HepG2 (cell line): Measurements from ENCODE around the gene AXDND1. TPM values are rescaled to one million over a fixed set of nuclear protein-coding genes. Genes with fewer than 3 reads are reported as not detected.

Source experiments
- ATAC-seq: fragments of 200-7000 bp; cut with Tn5 transposase; 3 replicates; pipeline ENCODE4 v1.9.1; 2020; ENCODE audit warnings: mild to moderate bottlenecking, moderate library complexity
- BruUV-seq: library from RNA; stranded (reverse); fragments of 400-500 nt; replicated peaks from 2 replicates; lab custom pipeline; 2021; lab: Mats Ljungman, UMichigan
- CTCF ChIA-PET: fragments of 300-600 bp; formaldehyde crosslinking; extraction: SDS; loops from one replicate; lab custom pipeline; 2021; ENCODE audit warnings: low total read pairs, inconsistent platforms, low intra/inter-chr PET ratio; lab: Yijun Ruan, JAX
- POLR2A ChIA-PET: fragments of 350-600 bp; sonication (Branson Sonifier 250); formaldehyde crosslinking; loops from one replicate; lab custom pipeline; 2020; ENCODE audit warnings: antibody characterized with exemption, inconsistent platforms; lab: Yijun Ruan, JAX
- DNase-seq: peaks from one replicate; pipeline ENCODE4 v3.0.0-alpha.2; 2015; ENCODE audit warnings: low spot score
- FAIRE-seq: peaks from 3 replicates; lab custom pipeline; 2011; peaks lifted over from hg19 to GRCh38; lab: Jason Lieb, UNC
- H2AFZ ChIP-seq: one replicate; pipeline ENCODE4 v1.6.1; 2011; ENCODE audit warnings: low read length, inconsistent platforms
- H3K27ac ChIP-seq: fragments of 300-600 bp; 3 replicates; pipeline ENCODE4 v1.8.0; 2011; ENCODE audit warnings: mixed run types, mild to moderate bottlenecking, mixed read lengths, low read length, inconsistent platforms; ENCODE audit not compliant: insufficient read depth; ENCODE audit errors: extremely low read length
- H3K27me3 ChIP-seq, 2 experiments: fragments of 200-600 bp in 1 of 2; 2 replicates in 1 of 2; 3 replicates in 1 of 2; pipeline versions ENCODE4 v1.6.0 to v1.8.0; 2011; ENCODE audit warnings: low read length in 2 of 2, mild to moderate bottlenecking in 2 of 2, moderate library complexity in 2 of 2, inconsistent platforms in 1 of 2; ENCODE audit not compliant: insufficient read depth in 2 of 2, control insufficient read depth in 1 of 2
- H3K36me3 ChIP-seq, 2 experiments: fragments of 200-600 bp in 1 of 2; replicated peaks in 1 of 2; 2 replicates in 1 of 2; 3 replicates in 1 of 2; pipeline versions ENCODE4 v1.5.1 to v1.8.0; 2011; ENCODE audit warnings: low read length in 2 of 2, inconsistent platforms in 1 of 2; ENCODE audit not compliant: insufficient read depth in 2 of 2, control insufficient read depth in 1 of 2
- H3K4me1 ChIP-seq: 2 replicates; pipeline ENCODE4 v1.5.1; 2012; ENCODE audit warnings: low read length, inconsistent platforms; ENCODE audit not compliant: insufficient read depth
- H3K4me2 ChIP-seq: 2 replicates; pipeline ENCODE4 v1.6.0; 2011; ENCODE audit warnings: low read depth, low read length, inconsistent platforms
- H3K4me3 ChIP-seq, 3 experiments: fragments of 200-600 bp in 1 of 3; sonication (generic), shearing (Covaris generic) in 1 of 3; replicated peaks in 1 of 3; 2 replicates each; pipeline ENCODE4 v1.5.1; 2011 to 2016; ENCODE audit warnings: low read length in 3 of 3, inconsistent platforms in 2 of 3, low read depth in 2 of 3, mild to moderate bottlenecking in 2 of 3, control low read depth in 1 of 3, mixed read lengths in 1 of 3; ENCODE audit not compliant: insufficient read depth in 1 of 3
- H3K79me2 ChIP-seq: one replicate; pipeline ENCODE4 v1.6.1; 2011; ENCODE audit warnings: low read length, inconsistent platforms; ENCODE audit not compliant: insufficient read depth
- H3K9ac ChIP-seq: 2 replicates; pipeline ENCODE4 v1.6.0; 2011; ENCODE audit warnings: mild to moderate bottlenecking, low read depth, low read length, inconsistent platforms; ENCODE audit not compliant: insufficient read depth
- H3K9me3 ChIP-seq: 2 replicates; pipeline ENCODE4 v1.5.1; 2012; ENCODE audit warnings: mild to moderate bottlenecking, low read length
- H4K20me1 ChIP-seq: 2 replicates; pipeline ENCODE4 v1.6.0; 2011; ENCODE audit warnings: inconsistent platforms, mild to moderate bottlenecking, low read length, moderate library complexity; ENCODE audit not compliant: insufficient read depth
- GLMP ChIP-seq: sonication (generic); formaldehyde crosslinking; IDR thresholded peaks from 2 replicates; pipeline ENCODE4 v1.9.0; 2021; ENCODE audit warnings: missing genetic modification reagents, mild to moderate bottlenecking, borderline replicate concordance
- JARID2 ChIP-seq: sonication (generic); formaldehyde crosslinking; IDR thresholded peaks from 2 replicates; pipeline ENCODE4 v1.8.1; 2023; ENCODE audit warnings: missing genetic modification reagents, inconsistent platforms; ENCODE audit not compliant: insufficient replicate concordance
- KLF13 ChIP-seq: sonication (generic); formaldehyde crosslinking; IDR thresholded peaks from 2 replicates; pipeline ENCODE4 v1.4.0; 2020; ENCODE audit warnings: mild to moderate bottlenecking, missing genetic modification reagents
- NFAT5 ChIP-seq: sonication (generic); formaldehyde crosslinking; IDR thresholded peaks from 2 replicates; pipeline ENCODE4 v1.4.0; 2020; ENCODE audit warnings: missing genetic modification reagents
- SP5 ChIP-seq: IDR thresholded peaks from 2 replicates; pipeline ENCODE4 v1.6.1; 2016; ENCODE audit warnings: low read depth, borderline replicate concordance
- TGIF2 ChIP-seq: IDR thresholded peaks from 2 replicates; pipeline ENCODE4 v1.6.1; 2016; ENCODE audit warnings: control low read depth, missing compliant biosample characterization
- ZNF260 ChIP-seq: sonication (generic); formaldehyde crosslinking; IDR thresholded peaks from 2 replicates; pipeline ENCODE4 v1.4.0; 2020; ENCODE audit warnings: missing genetic modification reagents, low read depth, mild to moderate bottlenecking, borderline replicate concordance
- ZNF331 ChIP-seq: sonication (generic); formaldehyde crosslinking; IDR thresholded peaks from 2 replicates; pipeline ENCODE4 v1.4.0; 2020; ENCODE audit warnings: missing genetic modification reagents
- ZNF337 ChIP-seq: sonication (generic); formaldehyde crosslinking; IDR thresholded peaks from 2 replicates; pipeline ENCODE4 v1.5.1; 2020; ENCODE audit warnings: missing genetic modification reagents, low read depth, mild to moderate bottlenecking, borderline replicate concordance
- ZNF629 ChIP-seq: sonication (generic); formaldehyde crosslinking; conservative IDR thresholded peaks from 2 replicates; pipeline ENCODE4 v1.5.0; 2020; ENCODE audit warnings: missing genetic modification reagents
- ZNF724P ChIP-seq: sonication (generic); formaldehyde crosslinking; IDR thresholded peaks from 2 replicates; pipeline ENCODE4 v1.8.0; 2022; ENCODE audit warnings: missing genetic modification reagents, borderline replicate concordance
- WGBS: methylation state at CpG from one replicate; pipeline ENCODE4 v1.1.6; 2017; ENCODE audit warnings: low lambda C conversion rate; 5-methylcytosine and 5-hydroxymethylcytosine counted together
- in situ Hi-C: cut with HindIII; loops from 2 replicates; pipeline ENCODE4 v1.10.0; 2017; ENCODE audit warnings: low pct_unique_long_range_greater_than_20kb; ENCODE audit not compliant: extremely low pct_ligation_motif_present
- intact Hi-C: fragments of 100-400 bp; cut with micrococcal nuclease; formaldehyde crosslinking; loops from one replicate; pipeline ENCODE4 v1.10.0; 2022; ENCODE audit not compliant: unreplicated experiment
- polyA plus RNA-seq, 8 experiments: library from polyadenylated mRNA; depleted of rRNA in 3 of 8; stranded (reverse) in 7 of 8; unstranded in 1 of 8; fragments of >200 nt; fragmentation: Illumina TruSeq in 4 of 8; extraction: Trizol in 4 of 8; gene quantifications; 2 replicates each; pipeline versions ENCODE4 v1.2.1 to v1.2.3, GENCODE V29; 2011 to 2016; ENCODE audit warnings: low read depth in 4 of 8, missing spikeins in 1 of 8, mixed read lengths in 1 of 8; ENCODE audit not compliant: insufficient read depth in 1 of 8
- total RNA-seq, 5 experiments: library from RNA; depleted of rRNA; stranded (reverse); fragments of >200 nt; fragmentation: Illumina TruSeq; extraction: Trizol; gene quantifications; 2 replicates each; pipeline ENCODE4 v1.2.3, GENCODE V29; 2016; ENCODE audit warnings: low read depth in 1 of 5
- TF ChIP-seq, protein P1 (sequence below): sonication (generic); formaldehyde crosslinking; conservative IDR thresholded peaks from 2 replicates; pipeline ENCODE4 v1.4.0; 2020; ENCODE audit warnings: missing genetic modification reagents
- TF ChIP-seq, protein P2 (sequence below): sonication (generic); formaldehyde crosslinking; IDR thresholded peaks from 2 replicates; pipeline ENCODE4 v1.4.0; 2020; ENCODE audit warnings: mild to moderate bottlenecking, low read depth, missing genetic modification reagents

Gene AXDND1
- total and polyA plus RNA-seq, 2 of the 13 experiments (the other 11 are each of a cell fraction or from before 2014, with no cell fraction given): 0.15 to 0.40 TPM

- TF ChIP-seq KLF13 (CRISPR knock-in tag) (no peak), ZNF724P (CRISPR knock-in tag) (no peak), GLMP (no peak), ZNF260 (CRISPR knock-in tag) (no peak)
Observed at GRCh38 chr1:179583771-179584320, 218.1 kb downstream of the AXDND1 start (continued).

DNA sequence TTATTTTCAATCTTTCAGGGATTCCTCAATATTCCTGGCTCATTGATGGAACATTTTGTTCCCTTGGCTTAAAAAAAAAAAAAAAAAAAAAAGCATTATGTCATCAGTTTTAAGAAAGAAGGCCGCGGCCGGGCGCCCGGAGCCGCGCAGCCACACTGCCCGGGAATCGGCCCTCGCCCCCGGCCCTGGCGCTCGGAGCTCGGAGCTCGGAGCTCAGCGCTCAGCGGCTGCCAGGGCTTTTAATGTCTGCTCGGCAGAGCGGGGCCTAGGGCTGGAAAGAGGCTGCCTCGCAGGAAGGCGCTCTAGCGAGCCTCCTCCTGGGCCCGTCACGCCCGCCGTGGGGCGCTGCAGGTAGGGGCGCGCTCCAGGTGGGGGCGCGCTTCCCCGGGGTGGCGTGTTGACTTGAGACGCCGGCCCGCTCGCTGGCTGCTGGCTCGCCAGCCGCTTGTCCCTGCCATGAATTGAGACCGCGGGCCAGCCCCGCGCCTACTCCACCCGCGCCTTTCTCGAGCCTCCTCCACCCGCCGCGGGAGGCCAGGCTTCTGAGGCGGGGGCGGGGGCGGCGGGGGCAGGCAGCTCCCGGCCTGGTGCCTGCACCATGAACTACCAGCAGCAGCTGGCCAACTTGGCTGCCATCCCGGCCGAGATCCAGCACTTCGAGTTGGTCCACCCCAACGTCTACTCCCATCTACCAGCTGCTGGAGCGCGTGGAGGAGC, 220.5 kb downstream of the AXDND1 start:
- Histone ChIP-seq H3K4me1 (no peaks in the 10 kb centered on the region), H3K4me3 (no peak overlapping the region), H3K36me3 (no peaks in the 10 kb centered on the region), H3K27ac (no peak overlapping the region), H3K9ac (no peak overlapping the region), H3K4me2 (no peak overlapping the region), H4K20me1 (no peaks in the 10 kb centered on the region), H3K9me3 (no peaks in the 10 kb centered on the region)
- WGBS: 58% methylated on average over 28 of the region's 60 CpGs
- in situ Hi-C loops: loop anchor here (25.0 kb wide), 1 partner anchor 324 kb away; no protein-coding TSS in a partner anchor
- no peak for TF ChIP-seq ZNF331 (CRISPR knock-in tag)
- TF ChIP-seq JARID2: no peak
- TF ChIP-seq, protein P1, sequence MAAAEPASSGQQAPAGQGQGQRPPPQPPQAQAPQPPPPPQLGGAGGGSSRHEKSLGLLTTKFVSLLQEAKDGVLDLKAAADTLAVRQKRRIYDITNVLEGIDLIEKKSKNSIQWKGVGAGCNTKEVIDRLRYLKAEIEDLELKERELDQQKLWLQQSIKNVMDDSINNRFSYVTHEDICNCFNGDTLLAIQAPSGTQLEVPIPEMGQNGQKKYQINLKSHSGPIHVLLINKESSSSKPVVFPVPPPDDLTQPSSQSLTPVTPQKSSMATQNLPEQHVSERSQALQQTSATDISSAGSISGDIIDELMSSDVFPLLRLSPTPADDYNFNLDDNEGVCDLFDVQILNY (CRISPR knock-in tag): no peak
- no peak for TF ChIP-seq TGIF2 (CRISPR knock-in tag)
- TF ChIP-seq ZNF629 (CRISPR knock-in tag): no peak
- TF ChIP-seq ZNF337 (CRISPR knock-in tag): no peak
- TF ChIP-seq SP5 (CRISPR knock-in tag): no peak
- no peak for TF ChIP-seq NFAT5 (CRISPR knock-in tag)
- TF ChIP-seq, protein P2, sequence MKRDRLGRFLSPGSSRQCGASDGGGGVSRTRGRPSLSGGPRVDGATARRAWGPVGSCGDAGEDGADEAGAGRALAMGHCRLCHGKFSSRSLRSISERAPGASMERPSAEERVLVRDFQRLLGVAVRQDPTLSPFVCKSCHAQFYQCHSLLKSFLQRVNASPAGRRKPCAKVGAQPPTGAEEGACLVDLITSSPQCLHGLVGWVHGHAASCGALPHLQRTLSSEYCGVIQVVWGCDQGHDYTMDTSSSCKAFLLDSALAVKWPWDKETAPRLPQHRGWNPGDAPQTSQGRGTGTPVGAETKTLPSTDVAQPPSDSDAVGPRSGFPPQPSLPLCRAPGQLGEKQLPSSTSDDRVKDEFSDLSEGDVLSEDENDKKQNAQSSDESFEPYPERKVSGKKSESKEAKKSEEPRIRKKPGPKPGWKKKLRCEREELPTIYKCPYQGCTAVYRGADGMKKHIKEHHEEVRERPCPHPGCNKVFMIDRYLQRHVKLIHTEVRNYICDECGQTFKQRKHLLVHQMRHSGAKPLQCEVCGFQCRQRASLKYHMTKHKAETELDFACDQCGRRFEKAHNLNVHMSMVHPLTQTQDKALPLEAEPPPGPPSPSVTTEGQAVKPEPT (CRISPR knock-in tag): no peak
- TF ChIP-seq, all 625 proteins: peak for 0
- peaks cover 0 to 15% of the 10 kb centered on the region in 2 experiments; a peak in 1 of 5 replicates for H3K27me3 ChIP-seq
- BruUV-seq: no TSS peak
- DNase-seq: no peak
- POLR2A ChIA-PET: no interaction called here
- CTCF ChIA-PET: no interaction called here
- no peak for FAIRE-seq
- ATAC-seq: no peak
- no peak overlapping the region for H2AFZ ChIP-seq
- intact Hi-C loops: no loop called here
- H3K79me2 ChIP-seq: no peaks in the 10 kb centered on the region
